ENCODE data around the gene ZSCAN31.
"Not testable (repeated sequence)": the region's sequence is repeated elsewhere in the genome, so short reads cannot be mapped to it uniquely, and the experiment has no call there.

ZSCAN31 gene

DNA sequence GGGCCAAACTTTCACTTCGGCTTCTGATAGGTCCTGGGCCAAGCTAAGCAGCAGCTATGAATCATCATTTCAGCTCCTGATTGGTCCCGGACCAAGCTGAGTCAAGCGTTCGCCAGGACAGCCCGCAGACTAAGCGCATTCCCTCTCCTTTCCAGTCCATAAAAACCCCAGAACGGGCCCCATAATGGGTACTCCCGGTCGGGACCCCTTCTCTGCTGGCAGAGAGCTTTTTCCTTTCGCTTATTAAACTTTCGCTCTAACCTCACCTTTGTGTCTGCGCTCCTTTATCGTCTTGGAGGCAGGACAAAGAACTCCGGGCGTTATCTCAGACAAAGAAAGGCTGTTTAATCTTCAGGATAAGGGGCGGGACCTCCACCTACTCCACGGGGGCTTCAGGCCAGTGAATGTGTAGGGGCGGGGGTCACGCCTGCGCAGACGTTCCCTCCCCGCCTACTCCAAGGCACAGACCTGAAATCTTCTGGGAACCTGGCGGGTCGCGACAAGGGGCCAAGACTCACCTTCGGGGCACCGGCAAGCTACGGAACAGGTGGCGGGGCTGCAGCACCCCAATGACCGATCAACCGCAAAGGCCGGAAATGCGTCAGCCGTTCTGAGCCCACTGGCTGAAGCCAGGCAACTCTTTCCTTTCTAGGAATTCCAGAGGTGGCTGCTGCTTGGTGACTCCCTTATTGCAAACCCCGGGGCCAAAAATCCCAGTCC, at the start of gene ZSCAN31:
Gene ZSCAN31, minus strand, starts transcription at position 585 of the 720 bp plus-strand sequence. CDS start 6,465 bp downstream, outside the sequence.
- peak; percentile 76 to 87 for DNase-seq (ENCODE audit: low read depth in 2 of 2)

DNA sequence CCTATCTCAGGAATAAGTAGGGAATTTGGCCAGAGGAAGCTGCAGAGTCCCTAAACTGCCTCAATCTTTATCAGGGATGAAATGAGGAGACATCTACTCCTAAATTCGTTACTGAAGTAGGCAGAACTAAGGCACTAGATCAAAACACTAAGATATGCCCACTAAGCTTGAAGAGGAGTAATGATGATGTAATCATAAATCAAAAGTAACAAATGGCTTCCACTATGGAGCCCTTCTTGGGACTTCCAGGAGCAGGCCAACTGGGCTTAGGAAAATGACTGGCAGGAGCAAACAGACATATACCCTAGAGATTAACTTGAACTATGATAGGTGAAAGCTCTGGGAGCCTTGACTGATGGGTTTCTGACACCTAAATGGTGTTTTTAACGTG, 48.2 kb upstream of the ZSCAN31 start:
- no peak for DNase-seq (ENCODE audit: low read depth in 2 of 2)

DNA sequence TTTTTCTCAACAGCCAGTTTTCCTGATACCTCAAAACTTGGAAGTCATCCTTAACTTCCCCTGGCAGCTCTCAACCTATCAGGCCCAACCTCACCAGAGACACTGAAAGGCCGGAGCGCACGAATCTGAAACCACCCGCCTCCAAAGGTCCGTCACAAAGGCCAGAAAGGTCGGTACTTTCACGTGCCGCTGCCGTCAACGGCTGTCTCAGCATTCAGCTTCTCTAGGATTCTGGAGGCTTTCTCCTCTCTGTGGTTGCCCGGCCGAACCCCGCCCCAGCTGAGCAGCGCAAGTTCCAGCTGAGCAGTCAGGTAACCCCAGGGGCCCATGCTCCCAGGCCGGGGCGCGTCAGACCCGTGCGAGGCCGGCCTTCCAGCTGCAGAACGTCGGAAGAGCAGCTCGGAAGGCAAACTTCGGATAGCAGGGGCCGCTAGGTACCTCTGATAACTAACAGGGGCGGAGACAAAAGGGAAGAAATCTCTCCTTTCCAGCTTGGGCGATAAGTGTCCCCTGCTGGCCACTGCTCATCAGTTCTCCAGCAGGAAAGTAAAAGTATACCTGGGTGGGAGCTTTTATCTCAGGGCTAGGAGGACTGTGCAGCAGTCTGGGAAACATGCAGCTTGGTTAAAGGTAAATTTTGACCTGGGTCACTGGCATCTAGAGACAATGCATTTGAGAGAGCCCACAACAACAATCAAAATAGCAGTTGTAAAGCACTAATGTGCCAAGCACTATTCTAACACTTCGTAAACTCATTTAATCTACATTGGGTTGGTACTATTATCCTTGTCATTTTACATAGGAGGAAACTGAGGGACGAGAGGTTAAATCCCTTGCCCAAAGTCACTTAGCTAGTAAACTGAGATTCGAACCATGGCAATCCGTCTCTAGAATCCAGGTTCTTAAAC, 47.5 kb upstream of the ZSCAN31 start:
- DNase-seq (ENCODE audit: low read depth in 2 of 2): peak in 1 of 2 donors; percentile 25

DNA sequence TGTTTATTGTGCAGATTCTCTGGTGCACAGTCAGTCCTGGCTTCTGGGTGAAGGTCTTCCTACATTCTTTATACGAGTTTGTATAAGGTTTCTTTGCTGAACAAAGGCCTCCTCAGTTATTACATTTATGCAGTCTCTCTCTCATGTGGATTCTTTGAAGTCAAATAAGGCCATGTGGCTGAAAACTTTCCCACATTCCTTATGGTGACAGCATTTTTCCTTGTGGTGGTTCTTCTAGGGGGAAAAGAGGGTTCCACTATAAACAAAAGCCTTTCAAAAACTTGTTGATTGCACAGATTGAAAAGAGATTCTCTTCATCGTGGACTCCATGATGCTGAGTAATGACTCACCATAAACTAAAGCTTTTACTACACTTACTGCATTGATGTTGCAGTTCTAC, 44.4 kb upstream of the ZSCAN31 start:
- DNase-seq (ENCODE audit: low read depth in 2 of 2): no peak

DNA sequence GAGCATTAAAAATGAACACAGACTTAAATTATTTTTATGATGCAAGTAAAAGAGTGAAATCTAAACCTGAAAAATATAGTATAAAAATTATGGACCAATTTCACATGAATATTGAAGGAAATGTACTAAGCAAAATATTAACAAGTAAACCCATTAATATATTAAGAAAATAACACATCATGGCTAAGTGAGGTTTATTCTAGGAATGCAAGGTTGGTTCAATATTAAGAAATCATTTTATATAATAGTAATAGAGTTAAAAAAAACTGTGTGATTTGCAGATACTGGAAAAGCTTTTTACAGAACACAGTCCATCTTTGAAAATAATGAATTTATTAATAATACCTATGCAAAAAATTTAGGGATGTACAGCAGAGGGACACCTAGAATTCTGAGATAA, 42.7 kb upstream of the ZSCAN31 start:
- DNase-seq (ENCODE audit: low read depth in 2 of 2): no peak

DNA sequence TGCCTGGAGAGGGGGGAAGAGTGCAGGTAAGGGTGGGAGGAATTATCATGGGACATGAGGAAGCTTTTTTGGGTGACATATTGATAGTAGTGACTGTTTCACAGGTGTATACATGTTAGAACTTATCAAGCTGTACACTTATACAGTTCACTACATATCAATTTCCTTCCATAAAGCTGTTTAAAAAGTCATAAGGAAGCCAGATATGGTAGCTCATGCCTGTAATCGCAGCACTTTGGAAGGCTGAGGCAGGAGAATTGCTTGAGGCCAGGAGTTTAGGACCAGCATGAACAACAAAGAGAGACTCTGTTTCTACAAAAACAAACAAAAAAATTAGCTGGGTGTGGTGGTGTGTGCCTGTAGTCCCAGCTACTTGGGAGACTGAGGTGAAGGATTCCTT, 41.9 kb upstream of the ZSCAN31 start:
- DNase-seq (ENCODE audit: low read depth in 2 of 2): no peak

DNA sequence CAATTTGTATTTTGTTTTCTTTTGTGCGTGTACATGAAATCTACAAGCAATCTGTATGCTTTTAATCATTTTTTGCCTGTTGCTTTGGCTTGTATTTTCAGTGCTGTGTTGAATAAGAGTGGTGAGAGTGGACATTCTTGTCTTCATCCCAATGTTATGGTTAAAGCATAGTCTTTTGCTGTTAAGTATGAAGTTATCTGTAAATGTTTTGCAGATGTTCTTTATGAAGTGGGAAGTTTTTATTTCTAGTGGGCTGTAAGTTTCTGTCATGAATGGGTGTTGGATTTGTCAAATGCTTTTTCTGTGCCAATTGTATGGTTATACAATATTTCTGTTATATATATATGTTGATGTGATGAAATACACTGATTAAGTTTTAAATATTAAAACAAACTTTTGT, 38.0 kb upstream of the ZSCAN31 start:
- DNase-seq (ENCODE audit: low read depth in 2 of 2): no peak

DNA sequence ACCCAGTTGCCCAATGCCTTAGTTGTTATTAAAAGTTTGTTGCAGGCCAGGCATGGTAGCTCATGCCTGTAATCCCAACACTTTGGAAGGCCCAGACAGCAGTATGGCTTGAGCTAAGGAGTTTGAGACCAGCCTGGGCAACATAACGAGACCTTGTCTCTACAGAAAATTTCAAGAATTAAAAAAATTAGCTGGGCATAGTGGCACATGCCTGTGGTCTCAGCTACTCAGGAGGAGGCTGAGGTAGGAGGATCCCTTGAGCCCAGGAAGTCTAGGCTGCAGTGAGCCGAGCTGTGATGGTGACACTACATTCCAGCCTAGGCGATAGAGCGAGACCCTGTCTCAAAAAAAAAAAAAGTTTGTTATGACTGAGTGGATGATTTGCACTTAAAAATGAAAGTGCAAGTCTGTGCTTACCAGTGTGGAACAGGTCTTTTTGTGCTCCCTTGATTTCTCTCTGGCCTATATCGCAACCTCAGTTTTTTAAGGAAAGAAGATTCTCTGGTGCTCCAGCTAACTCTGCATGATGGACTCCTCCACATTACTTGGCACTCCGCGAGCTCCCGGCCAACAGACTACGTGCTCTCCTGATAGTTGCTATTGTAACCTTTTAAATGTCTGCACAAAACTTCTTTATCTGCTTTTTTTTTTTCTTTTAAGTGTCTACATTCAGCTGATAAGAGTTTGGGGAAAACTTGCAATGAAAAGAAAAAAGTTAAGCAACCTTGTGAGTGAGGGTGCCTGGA, 35.9 kb upstream of the ZSCAN31 start:
- no peak for DNase-seq (ENCODE audit: low read depth in 2 of 2)

DNA sequence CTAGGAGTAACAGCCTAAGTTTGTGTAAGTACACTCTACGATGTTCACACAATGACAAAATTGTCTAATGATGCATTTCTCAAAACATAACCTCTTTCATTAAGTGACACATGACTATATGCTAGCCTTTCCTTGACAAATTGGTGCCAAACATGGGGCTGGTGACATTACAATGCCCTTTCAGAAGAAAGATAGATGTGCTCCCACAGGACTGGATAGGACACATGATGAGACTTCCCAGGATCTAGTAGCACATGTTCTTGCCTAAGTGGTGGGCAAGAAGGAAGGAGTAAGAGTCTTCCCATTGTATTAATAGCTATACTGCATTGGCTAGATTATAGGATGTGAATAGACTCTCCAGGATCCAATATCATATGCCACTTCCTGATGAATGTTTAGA, 35.3 kb upstream of the ZSCAN31 start:
- DNase-seq (ENCODE audit: low read depth in 2 of 2): no peak

DNA sequence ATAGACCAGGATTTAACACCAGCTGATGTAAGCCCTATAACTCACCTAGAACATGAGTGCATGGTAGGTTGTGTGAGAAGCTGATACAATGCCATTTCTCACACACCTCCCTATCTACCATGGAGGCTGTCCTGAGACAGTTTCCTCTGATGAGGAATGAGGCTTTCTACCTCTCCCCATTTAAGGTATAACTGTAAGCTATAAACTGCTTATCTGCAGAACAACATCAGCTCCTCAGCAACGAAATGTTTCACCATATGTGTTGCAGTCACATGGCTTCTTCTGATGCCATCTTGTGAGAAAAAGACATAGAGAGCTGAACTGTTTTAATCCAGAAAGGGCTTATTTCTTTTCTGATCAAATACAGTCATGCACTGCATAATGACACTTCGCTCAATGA, 34.5 kb upstream of the ZSCAN31 start:
- DNase-seq (ENCODE audit: low read depth in 2 of 2): no peak

DNA sequence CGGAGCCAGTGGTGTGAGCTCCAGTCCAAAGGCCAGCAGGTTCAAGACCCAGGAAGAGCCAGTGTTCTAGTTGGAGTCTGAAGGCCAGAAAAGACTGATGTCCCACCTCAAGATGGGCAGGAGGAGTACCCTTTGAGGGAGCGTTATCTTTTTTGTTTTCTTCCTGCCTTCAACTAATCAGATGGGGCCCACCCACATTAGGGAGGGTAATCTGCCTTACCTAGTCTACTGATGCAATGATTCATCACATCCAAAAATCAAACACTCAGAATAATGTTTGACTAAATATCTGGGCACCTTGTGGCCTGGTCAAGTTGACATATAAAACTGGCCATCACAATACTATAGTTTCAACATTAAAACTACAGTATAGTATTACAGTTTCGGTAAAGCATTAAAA, 33.5 kb upstream of the ZSCAN31 start:
- no peak for DNase-seq (ENCODE audit: low read depth in 2 of 2)

DNA sequence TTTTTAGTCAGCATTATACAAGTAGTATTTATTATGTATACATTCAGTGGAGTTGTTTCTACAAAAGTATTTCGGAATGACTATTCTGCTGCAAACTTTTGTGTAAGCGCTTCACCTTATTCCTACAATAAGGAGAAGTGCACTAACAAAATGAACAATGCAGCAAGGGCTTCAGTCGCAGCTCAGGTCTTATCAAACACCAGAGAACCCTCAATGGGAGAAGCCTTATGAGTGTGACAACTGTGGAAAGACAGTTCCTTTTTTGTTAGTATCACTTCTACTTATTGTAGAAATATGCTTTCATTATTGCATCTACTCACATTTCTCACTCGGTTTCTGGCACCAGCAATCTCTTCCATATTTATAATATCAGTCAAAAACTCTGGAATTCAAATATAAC, 32.6 kb upstream of the ZSCAN31 start:
- DNase-seq (ENCODE audit: low read depth in 2 of 2): no peak

DNA sequence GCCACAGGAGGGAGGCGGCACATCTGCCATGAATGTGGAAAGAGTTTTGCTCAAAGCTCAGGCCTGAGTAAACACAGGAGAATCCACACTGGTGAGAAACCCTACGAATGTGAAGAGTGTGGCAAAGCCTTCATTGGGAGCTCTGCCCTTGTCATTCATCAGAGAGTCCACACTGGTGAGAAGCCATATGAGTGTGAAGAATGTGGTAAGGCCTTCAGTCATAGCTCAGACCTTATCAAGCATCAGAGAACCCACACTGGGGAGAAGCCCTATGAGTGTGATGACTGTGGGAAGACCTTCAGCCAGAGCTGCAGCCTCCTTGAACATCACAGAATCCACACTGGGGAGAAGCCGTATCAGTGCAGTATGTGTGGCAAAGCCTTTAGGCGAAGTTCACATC, 29.6 kb upstream of the ZSCAN31 start:
- not testable (repeated sequence) for DNase-seq (ENCODE audit: low read depth in 2 of 2)

DNA sequence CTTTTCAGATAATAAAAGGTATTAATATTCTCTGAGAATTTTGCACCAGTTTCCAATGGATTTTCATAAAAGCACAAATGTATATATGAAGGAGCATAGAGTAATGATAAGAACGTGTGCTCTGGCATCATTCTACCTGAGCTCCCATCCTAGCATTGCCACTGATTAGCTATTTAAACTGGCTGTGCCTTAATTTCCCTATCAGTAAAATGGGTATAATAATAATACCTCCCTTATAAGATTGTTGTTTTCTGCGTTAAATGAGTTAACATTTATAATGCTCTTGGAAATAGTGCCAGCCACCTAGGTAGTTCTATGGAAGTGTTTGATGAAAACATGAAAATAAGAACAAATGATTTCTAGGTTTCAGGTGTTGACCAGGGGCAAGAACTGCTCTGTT, 25.0 kb upstream of the ZSCAN31 start:
- no peak for DNase-seq (ENCODE audit: low read depth in 2 of 2)

DNA sequence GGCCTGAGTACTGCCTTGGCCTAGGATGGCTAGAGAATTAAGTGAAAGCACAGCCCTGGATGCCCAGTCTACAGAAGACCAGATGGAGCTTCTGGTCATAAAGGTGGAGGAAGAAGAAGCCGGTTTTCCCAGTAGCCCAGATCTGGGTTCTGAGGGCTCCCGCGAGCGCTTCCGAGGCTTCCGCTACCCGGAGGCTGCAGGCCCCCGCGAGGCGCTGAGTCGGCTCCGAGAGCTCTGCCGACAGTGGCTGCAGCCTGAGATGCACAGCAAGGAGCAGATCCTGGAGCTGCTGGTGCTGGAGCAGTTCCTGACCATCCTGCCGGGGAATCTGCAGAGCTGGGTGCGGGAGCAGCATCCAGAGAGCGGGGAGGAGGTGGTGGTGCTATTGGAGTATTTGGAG, 23.6 kb upstream of the ZSCAN31 start:
- DNase-seq (ENCODE audit: low read depth in 2 of 2): not testable (repeated sequence)

DNA sequence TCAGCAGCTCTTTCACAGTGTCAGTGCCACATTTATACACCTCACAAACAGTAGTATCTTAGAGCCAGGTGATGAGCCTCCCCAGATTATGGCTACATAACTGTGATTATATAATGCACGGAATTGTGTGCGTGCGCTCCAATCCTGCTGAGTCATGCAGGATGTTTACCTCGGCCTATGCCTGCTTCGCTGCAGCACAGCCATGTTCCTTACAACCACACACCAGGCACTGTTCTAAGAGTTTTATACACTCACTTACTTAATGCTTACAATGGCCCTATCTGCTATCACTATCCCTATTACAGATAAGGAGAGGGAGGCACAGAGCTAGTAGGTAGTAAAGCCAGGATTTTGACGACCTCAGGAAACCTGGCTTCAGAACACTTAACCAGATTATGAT, 21.1 kb upstream of the ZSCAN31 start:
- no peak for DNase-seq (ENCODE audit: low read depth in 2 of 2)

DNA sequence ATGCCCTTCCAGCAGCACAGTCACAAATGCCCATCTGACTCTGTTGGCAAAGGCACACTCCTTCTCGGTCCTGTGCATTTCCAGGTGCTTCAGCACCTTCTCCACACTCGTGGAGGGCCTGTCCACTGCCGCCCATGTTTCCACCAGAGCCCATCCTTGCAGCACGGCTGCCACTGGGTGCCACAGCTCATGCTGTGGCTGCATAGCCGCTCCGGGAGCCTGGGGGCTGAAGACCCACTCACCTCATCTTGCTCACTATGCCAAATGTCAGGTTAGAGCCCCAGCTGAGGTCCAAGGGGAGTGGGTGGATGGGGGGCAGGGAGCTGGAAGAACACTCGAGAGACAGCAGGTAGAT, 20.7 kb upstream of the ZSCAN31 start:
- no peak for DNase-seq (ENCODE audit: low read depth in 2 of 2)

DNA sequence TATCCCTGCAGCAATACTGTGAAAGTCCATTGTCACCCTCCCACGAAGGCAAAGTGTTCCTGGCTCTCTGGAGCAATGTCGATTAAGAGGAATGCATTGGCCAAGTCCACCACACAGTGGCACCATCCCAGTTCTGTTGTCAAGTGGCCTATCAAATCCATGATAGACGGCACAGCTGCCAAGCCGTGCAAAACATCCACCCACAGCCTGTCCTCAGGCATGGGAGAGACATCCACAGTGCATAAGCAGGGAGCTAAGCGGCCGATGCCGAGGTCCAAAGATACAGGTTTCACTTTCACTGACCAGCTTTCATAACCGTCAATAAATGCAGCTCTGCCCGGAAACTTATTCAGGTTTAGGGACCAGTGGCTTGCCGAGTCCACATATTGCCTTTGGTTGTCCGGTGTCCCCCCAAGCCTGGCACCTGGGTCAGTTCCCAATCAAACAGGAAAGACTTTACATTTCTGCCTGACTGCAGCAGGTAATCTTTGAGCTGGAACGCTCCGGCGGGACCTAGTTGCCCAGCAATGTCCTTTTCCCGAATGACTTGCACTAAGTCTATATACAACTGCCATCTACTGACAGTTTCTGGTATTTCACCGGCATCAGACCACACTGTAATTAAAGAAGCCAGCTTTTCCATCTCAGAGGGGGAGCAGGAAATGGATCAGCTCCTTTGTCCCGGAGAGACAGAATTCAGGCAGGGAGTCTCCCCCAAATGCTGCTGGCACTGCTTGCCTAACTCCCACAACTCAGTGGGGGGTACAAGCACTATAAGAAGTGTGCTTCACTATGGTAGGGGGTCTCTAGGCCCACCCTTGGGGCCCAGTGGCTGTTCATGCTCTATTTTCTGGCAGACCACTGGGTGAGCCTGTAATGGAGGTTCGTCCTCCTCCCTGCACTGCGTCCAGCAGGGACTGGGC, 20.1 kb upstream of the ZSCAN31 start:
- DNase-seq (ENCODE audit: low read depth in 2 of 2): peak; percentile 33 to 40

DNA sequence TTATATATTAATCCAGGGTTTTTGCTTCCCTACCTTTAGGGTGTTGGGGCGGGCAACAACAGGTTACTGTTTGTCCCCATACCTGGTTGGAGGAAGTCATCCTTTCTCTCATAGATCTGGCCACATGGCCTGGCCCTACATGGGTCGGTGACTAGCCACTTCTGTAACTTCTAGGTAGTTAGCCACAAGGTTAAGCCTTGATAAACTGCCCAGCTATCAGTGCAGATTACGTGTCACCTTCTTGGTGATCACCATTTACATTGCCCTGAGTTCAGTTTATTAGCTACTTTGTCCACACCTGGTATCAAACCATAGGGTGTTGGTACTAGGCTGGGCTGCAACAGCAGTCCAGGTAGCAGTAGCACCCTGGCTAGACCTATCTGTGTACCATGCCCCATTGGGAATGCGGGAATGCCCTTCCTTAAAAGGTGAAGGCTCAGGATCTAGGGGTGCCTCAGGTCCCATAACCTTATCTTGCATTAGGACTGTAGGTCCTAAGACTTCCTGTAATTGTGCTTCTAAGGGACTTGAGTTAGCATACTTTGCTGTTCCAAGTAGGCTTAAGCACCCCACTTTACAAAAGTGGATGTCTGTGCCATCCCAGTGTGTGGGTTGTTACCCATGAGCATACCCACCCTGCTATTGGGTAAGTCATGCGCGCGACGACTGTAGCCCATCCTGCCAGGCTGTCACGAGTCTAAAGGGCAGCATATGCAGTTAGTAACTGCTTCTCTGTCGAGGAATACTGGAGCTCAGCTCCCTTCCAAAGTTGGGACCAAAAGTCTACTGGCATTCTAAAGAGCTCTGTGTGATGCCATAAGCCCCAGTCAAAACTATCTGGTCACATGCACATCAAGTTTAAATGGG, 19.0 kb upstream of the ZSCAN31 start:
- no peak for DNase-seq (ENCODE audit: low read depth in 2 of 2)

DNA sequence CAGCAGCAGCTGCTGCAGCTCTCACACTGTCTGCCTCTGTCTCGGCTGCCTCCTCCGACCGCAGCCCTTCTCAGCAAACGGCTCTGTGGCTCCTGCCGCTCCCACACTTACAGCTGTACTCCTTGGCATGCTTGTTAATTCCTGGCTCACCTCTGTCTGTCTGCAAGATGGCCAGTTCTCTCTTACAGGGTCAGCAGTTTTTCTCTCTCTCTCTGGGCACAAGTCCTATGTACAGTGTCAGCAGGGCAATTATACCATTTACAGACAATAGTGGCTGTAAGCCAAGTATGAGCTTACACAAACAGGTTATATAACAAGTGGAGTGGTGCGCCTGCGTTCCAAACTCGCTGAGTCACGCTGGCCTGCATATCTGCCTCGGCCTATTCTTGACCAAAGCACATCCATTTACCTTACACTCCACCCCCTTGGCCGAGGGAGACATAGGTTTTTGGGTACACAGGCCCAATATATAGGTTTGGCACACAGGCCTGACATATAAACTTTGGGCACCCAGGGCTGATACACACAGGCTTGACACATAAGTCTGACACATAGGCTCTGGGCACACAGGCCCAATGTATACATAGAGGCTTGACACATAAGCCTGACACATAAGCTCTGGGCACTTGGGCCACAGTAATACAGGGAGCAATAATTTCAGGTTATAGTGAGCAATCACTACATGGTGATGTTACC, 18.2 kb upstream of the ZSCAN31 start:
- DNase-seq (ENCODE audit: low read depth in 2 of 2): no peak
